Neural progenitor cell (in vitro differentiated cells): ENCODE data around the gene TMEM164.

ENCODE experiments used
- EZH2 ChIP-seq: fragments of 200-600 bp; sonication (generic); IDR thresholded peaks from 2 replicates; pipeline ENCODE4 v1.6.1; 2017; ENCODE audit warnings: antibody characterized with exemption, mild to moderate bottlenecking, moderate library complexity
- EZH2phosphoT487 ChIP-seq: fragments of 200-600 bp; sonication (generic); IDR thresholded peaks from 2 replicates; pipeline ENCODE4 v1.6.1; 2017; ENCODE audit warnings: antibody characterized with exemption
- TF ChIP-seq, protein P1 (sequence below): fragments of 200-600 bp; sonication (generic); IDR thresholded peaks from 2 replicates; pipeline ENCODE4 v1.5.1; 2017; ENCODE audit warnings: antibody characterized with exemption, mild to moderate bottlenecking

- TF ChIP-seq, protein P1, sequence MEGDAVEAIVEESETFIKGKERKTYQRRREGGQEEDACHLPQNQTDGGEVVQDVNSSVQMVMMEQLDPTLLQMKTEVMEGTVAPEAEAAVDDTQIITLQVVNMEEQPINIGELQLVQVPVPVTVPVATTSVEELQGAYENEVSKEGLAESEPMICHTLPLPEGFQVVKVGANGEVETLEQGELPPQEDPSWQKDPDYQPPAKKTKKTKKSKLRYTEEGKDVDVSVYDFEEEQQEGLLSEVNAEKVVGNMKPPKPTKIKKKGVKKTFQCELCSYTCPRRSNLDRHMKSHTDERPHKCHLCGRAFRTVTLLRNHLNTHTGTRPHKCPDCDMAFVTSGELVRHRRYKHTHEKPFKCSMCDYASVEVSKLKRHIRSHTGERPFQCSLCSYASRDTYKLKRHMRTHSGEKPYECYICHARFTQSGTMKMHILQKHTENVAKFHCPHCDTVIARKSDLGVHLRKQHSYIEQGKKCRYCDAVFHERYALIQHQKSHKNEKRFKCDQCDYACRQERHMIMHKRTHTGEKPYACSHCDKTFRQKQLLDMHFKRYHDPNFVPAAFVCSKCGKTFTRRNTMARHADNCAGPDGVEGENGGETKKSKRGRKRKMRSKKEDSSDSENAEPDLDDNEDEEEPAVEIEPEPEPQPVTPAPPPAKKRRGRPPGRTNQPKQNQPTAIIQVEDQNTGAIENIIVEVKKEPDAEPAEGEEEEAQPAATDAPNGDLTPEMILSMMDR, result peak; percentile 62
- TF ChIP-seq EZH2phosphoT487 (no peak), EZH2 (no peak)
These were observed 142.9 kb downstream of the TMEM164 start for GRCh38 chrX:110145854-110146253.
